ENCODE measurements around the gene ELF1. TPM values are rescaled to one million over a fixed set of nuclear protein-coding genes. Genes with fewer than 3 reads are reported as not detected.
A peak's percentile ranks its signal among the peaks of the same experiment; 100 is the strongest.

The ELF1 gene
- total and polyA plus RNA-seq, 10 of the 15 experiments (the other 5 are each of a cell fraction or from before 2014, with no cell fraction given) = 43.3 to 97.6 (median 55.7) TPM

- TF ChIP-seq CEBPZ (IDR thresholded peaks at IDR 0.05; ENCODE audit: low read depth, low read length) (no peak), HSF1 (IDR thresholded peaks at IDR 0.05; ENCODE audit: low read depth, low read length) (no peak), EGR1 (IDR thresholded peaks at IDR 0.05; ENCODE audit: borderline replicate concordance in 1 of 2, low read depth in 2 of 2, low read length in 2 of 2) (peak; percentile 63 to 97), E2F8 (IDR thresholded peaks at IDR 0.05; ENCODE audit: low read depth, partially characterized antibody) (no peak), ASH2L (IDR thresholded peaks at IDR 0.05; ENCODE audit: borderline replicate concordance, low read depth) (peak; percentile 76; the same call in 1 of the 2 replicates), ZNF24 (IDR thresholded peaks at IDR 0.05) (peak; percentile 99), ZNF592 (IDR thresholded peaks at IDR 0.05) (no peak), ZBTB11 (CRISPR knock-in tag; IDR thresholded peaks at IDR 0.05) (no peak), TBL1XR1 (IDR thresholded peaks at IDR 0.05; ENCODE audit: low read depth, low read length) (peak; percentile 86; the same call in 1 of the 2 replicates), EP300 (IDR thresholded peaks at IDR 0.05; ENCODE audit: borderline replicate concordance in 1 of 2, control insufficient read depth in 1 of 2, low read depth in 2 of 2, low read length in 2 of 2) (peak in 1 of 2 experiments; percentile 43; a peak in 1 of 4 replicates), SREBF2 (IDR thresholded peaks at IDR 0.05; ENCODE audit: low read length) (peak; percentile 92)
Observed at GRCh38 chr13:41060724-41061074, 41.6 kb upstream of the ELF1 start (continued).
